Fibroblast of skin of right biceps (primary cell): ENCODE data around the gene MFAP4.
"Not testable (repeated sequence)": the region's sequence is repeated elsewhere in the genome, so short reads cannot be mapped to it uniquely, and the experiment has no call there.

Experiments
- DNase-seq: peaks from one replicate; pipeline ENCODE4 v3.0.0-alpha.2; 2013

Gene MFAP4

GRCh38 chr17:19369107-19369778 is 17.7 kb downstream of the MFAP4 start:
- no peak for DNase-seq

- DNase-seq: no peak
These were observed 18.8 kb downstream of the MFAP4 start for GRCh38 chr17:19368229-19368628.

DNA sequence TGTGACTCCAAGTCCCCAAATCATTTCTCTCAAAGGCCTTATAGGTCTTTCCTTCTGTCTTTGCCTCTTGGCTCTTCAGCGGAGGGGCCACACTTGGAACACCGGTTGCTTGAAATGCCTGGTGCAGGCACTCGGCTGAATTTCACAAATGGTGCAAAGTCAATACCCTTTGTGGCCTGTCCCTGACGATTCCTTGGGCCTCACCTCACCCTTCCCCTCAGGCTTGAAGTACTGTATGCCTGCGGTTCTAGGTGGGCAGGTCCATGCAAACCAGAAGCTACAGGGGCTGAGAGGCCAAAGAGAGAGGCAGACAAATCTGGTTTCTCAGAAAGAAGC is 20.4 kb downstream of the MFAP4 start:
- no peak for DNase-seq

DNA sequence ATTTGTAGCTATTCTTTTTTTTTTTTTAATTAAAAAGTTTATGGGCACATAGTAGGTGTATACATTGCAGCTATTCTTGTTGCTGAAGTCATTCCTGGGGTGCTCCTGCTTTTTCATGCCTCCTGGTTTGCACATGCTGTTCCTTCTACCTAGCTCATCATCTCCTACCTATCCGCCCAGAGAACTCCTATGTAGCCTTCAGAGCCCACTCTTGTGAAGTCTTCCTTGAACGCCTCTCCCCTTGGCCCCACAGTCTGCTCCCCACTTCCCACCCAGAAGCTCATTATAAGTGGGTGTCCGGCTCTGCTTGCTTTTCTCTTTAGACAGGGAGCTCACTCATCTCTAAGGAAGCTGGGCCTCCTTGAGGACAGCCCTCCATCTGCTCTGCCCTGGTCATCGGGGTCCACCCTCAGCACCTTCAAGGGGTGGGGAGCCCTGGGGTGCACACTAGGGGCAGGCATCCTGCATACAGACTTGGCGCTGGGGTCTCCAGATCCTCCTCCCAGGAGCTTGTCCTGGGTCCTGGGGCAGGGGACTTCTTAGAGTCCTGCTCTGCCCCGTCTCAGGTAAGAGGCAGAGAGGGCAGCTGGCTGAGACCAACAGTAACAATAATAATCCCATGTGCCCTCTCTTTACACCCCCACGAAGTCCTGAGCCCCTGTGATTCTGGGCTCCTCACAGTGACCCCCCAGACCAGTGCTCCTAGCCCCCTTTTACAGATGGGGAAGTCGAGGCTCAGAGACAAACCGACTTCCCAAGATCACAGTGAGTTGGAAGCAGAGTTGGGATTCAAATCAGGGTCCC is 21.0 kb downstream of the MFAP4 start:
- DNase-seq: no peak

- no peak for DNase-seq
These were observed 21.5 kb downstream of the MFAP4 start for GRCh38 chr17:19365499-19365817.

- DNase-seq: no peak
These were observed 22.1 kb downstream of the MFAP4 start for GRCh38 chr17:19364699-19365498.

DNA sequence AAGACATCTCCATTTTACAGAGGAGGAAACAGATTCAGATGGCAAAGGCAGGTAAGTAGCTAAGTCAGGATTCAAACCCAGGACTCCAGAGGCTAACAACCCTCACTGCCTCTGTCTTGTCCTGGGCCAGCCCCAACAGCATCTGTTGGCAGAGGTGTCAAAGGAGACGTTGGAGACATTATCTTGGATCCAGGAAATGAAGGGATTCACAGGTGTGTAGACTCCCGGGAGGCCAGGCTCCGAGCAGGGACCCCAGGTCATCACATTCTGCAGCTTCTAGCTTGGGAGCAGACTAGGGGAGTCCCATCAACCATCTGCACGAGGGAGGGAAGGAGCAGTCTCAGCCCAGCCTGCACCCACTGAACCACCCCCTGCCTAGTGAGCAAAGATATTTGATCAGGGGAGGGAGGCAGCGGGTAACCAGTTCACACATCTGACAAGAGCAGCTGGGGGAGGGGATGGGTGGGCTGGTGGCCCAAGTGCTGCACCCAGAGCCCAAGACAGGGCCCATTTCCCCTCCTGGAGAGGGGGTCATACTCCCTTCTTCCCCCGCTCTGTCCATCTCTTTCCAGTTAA is 23.4 kb downstream of the MFAP4 start:
- DNase-seq: no peak

GRCh38 chr17:19363114-19363438 is 23.9 kb downstream of the MFAP4 start:
- no peak for DNase-seq

DNA sequence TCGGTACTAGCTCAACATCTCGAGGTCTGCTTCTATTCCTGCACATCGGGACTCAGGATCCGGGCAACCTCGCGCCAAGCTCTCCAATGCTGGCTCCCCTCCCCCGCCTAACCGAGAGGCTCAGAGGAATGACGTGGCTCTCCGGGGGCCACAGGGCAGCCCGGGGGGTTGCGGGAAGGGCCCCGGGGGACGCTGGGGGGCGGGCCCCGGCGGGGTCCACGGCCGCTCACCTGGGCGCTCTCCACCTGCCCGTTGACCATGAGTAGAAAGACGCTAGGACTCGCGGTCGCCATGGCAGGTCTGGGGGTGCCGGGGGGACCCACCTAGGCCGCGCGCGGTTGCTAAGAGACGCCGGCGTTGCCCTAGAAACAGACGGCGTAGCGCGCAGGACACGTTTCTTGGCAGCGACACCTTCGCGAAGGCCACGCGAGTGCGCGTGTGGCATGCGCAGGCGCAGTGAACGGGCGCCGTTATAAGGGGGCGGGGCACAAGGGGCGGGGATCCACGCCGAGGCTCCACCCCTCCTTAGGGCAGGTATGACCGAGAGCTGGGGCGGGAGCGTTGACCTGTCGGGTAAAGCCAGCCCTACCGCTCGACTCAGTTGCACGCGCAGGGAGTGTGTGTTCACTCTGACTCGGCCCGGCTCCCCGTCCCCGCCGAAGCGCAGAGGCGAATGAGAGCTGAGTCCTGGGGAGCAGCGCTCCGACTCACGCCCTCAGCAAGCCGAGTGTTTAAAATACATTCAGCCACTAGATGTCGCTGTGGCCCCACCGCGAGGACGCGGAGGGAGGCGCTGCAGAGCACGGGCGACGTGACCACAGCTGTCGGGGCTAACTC is 24.5 kb downstream of the MFAP4 start, which contains the start of gene B9D1:
Gene B9D1, minus strand, starts transcription at position 447 of the 837 bp plus-strand sequence. Its CDS starts 154 bp downstream, at position 293.
- peak; percentile 91 for DNase-seq

- no peak for DNase-seq
These were observed 25.1 kb downstream of the MFAP4 start for GRCh38 chr17:19361944-19362276.

GRCh38 chr17:19361326-19361725 is 25.7 kb downstream of the MFAP4 start:
- peak; percentile 44 for DNase-seq

DNA sequence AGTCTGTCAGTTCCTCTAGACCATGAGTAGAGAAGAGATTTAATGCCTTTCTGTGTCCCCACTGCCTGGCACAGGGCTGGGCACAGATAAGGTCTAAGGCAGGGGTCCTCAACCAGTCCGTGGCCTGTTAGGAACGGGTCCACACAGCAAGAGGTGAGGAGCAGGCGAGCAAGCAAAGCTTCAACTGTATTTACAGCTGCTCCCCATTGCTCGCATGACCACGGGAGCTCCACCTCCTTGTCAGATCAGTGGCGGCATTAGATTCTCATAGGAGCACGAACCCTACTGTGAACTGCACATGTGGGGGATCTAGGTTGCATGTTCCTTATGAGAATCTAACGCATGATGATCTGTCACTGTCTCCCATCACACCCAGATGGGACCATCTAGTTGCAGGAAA is 26.2 kb downstream of the MFAP4 start:
- no peak for DNase-seq

DNA sequence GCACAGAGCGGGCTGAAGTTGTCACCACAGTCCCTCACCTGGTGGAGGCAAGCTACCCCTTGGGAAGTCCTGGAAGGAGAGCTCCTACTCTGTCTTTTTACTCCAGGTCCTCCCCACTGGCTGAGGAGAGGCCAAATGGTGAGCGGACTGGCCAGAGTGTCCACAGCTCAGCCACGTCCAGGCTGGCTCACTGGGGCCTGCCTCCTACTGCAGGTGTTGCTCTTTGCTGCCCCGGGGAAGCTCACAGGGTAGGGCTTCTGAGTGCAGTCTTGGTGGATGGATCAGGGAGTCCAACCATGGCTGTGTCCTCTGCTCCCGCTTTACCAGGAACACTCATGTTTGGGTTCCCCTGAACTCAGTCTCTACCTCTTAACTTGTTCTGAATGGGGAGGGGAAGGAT is 27.1 kb downstream of the MFAP4 start:
- DNase-seq: no peak

DNA sequence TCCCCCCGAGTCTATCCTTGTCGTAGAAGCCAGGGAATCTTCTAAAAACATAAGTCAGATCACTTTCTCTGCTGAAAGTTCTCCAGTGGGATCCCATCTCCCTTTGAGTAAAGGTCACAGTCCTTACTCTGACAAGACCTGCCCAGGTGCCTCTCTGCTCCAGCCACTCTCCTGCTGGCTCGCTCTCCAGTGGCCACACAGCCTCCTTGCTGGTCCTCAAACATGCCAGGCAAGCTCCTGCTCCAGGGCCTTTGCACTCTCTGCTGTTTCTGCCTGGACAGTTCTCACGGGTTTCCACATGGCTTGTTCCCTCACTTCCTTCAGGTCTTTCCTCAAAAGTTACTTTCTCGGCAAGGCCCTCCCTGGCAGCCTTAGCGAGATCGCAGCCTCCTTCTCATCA is 27.8 kb downstream of the MFAP4 start:
- DNase-seq: no peak

DNA sequence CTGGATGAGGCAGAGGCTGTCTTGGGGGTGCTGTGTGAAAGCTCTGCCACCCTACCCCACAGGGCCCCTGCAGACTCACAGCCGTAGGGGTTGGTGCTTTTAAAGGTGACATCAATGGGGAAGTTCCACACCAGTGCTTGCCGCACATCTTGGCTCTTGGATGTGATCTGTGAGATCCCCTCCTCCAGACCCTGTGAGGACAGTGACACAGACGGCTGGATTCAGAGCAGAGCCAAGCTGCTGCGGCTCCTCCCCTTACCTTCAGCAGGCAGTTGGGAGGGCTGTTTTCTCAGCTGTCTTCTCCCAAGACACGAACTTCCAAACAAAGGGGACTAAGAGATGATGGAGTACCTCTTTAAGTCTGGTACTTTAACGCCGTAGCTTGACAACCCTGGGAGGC is 29.2 kb downstream of the MFAP4 start:
- no peak for DNase-seq

DNA sequence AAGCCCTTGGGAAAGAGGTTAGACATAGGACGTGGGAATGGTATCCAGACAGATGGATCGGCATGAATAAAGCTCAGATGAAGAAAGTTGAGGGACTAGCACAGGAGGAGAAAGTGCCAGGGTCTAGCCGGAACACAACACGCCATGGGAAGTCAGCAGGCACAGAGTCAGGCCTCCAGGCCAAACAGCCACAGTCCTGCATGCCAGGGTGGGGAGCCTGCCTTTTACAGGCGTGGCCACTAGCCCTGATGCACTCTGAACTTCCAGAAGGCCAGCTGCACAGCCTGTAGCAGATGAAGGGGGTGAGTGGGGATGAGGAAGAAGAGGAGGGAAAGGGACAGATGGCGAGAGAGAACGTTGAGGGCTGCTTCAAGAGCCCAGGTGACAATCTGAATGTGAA is 29.6 kb downstream of the MFAP4 start:
- no peak for DNase-seq

- no peak for DNase-seq
These were observed 32.2 kb downstream of the MFAP4 start for GRCh38 chr17:19354748-19355147.

DNA sequence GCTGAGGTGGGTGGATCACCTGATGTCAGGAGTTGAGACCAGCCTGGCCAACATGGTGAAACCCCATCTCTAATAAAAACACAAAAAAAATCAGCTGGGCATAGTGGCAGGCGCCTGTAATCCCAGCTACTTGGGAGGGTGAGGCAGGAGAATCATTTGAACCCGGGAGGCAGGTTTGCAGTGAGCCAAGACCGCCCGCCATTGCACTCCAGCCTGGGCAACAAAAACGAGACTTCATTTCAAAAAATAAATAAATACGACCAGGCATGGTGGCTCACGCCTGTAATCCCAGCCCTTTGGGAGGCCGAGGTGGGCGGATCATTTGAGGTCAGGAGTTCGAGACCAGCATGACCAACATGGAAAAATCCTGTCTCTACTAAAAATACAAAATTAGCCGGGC is 33.6 kb downstream of the MFAP4 start:
- not testable (repeated sequence) for DNase-seq

- no peak for DNase-seq
These were observed 38.2 kb downstream of the MFAP4 start for GRCh38 chr17:19348806-19349205.

- DNase-seq: no peak
These were observed 38.8 kb downstream of the MFAP4 start for GRCh38 chr17:19348081-19348650.

DNA sequence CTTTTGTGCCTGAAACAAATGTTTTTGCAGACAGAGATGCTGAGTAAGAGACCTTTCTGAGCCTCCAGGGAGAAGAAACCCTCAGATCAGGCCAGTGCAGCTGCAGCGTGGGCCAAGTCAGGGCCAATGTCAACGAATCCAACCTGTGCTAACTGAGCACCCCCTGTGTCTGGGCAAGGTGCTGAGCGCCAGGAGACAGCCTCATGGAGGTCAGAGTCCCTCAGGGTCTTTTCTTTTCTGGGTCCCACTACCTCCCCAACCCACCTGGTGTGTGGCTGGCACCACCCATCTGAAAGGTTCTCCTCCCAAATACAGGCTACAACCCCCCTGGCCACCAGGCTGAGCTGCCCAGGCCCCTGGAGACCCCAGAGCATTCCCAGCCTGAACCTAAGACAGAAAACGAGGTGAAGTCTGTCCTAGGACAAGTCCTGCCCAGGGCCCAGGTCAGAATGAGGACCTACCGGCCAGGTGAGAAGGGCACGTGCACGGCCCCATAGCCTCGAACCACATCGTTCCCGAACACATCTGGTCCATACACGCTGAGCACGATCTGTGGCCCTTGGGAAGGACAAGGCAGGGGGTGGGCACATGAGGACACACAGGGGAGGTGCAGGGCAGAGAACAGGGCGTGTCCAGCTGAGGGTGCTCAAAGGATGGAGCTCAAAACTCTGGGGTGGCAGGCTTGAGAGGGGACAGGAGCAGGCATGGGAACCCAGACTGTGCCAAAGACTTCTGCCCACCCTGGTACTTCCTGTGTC is 39.5 kb downstream of the MFAP4 start:
- no peak for DNase-seq
